IPS-15b (cell line): ENCODE results near the gene CDK10.
A peak's percentile ranks its signal among the peaks of the same experiment; 100 is the strongest.
"Not testable (repeated sequence)": the region's sequence is repeated elsewhere in the genome, so short reads cannot be mapped to it uniquely, and the experiment has no call there.

Experiments used
- H3K27me3 ChIP-seq: one replicate; pipeline ENCODE4 v1.6.1; 2013; ENCODE audit warnings: low read length; ENCODE audit not compliant: control insufficient read depth, insufficient read depth
- H3K36me3 ChIP-seq: one replicate; pipeline ENCODE4 v1.6.1; 2013; ENCODE audit warnings: low read length; ENCODE audit not compliant: control insufficient read depth, insufficient read depth
- H3K4me1 ChIP-seq: one replicate; pipeline ENCODE4 v1.6.1; 2013; ENCODE audit warnings: mild to moderate bottlenecking, low read length; ENCODE audit not compliant: control insufficient read depth, insufficient read depth
- H3K4me3 ChIP-seq: one replicate; pipeline ENCODE4 v1.5.1; 2013; ENCODE audit warnings: low read depth, low read length
- H3K9ac ChIP-seq: one replicate; pipeline ENCODE4 v1.6.1; 2013; ENCODE audit warnings: low read depth, mild to moderate bottlenecking, low read length
- H3K9me3 ChIP-seq: one replicate; pipeline ENCODE4 v1.6.1; 2013; ENCODE audit warnings: mild to moderate bottlenecking, low read length; ENCODE audit not compliant: control insufficient read depth, insufficient read depth

The CDK10 gene

DNA sequence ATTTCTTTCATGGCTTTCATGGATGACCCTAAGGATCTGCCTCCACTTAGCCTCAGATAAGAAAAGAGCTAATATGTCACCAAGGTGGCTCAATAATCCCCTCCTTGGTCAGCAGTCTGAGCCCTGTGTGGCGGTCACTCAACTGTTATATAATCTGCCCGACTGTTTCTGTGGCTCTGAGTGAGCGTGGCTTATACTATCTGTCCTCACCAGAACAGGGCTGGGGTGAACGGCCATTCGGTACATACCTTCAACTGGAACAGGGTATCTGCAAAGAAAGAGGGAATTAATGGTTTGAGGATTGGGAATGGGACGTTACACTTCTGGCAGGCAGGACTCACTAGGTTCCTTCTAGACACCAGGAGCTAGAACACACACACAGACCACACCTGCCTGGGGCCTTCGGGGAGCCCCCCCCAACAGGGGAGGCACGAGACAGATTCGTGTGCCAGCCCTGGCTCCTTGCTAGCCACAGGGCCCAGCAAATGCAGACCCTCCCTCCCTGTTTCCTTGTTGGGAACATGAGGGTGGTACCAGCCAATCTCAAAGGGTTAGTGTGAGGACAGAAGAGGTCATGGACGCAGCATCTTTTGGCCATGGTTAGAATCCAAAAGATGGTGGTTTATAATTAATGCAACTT lies 32.7 kb upstream of the CDK10 start:
- Histone ChIP-seq H3K36me3 (no peaks in the 10 kb centered on the region), H3K4me3 (no peak overlapping the region)

GRCh38 chr16:89655062-89655643 lies 31.3 kb upstream of the CDK10 start:
- Histone ChIP-seq H3K36me3 (no peaks in the 10 kb centered on the region), H3K4me3 (no peak overlapping the region), H3K9me3 (no peaks in the 10 kb centered on the region), H3K4me1 (no peaks in the 10 kb centered on the region), H3K9ac (no peak overlapping the region), H3K27me3 (no peaks in the 10 kb centered on the region)

More for the DNA sequence above, 32.7 kb upstream of the CDK10 start:
- no peak overlapping the region for H3K9ac ChIP-seq
- no peaks in the 10 kb centered on the region for H3K4me1 ChIP-seq
- H3K27me3 ChIP-seq = no peaks in the 10 kb centered on the region
- H3K9me3 ChIP-seq = no peaks in the 10 kb centered on the region

DNA sequence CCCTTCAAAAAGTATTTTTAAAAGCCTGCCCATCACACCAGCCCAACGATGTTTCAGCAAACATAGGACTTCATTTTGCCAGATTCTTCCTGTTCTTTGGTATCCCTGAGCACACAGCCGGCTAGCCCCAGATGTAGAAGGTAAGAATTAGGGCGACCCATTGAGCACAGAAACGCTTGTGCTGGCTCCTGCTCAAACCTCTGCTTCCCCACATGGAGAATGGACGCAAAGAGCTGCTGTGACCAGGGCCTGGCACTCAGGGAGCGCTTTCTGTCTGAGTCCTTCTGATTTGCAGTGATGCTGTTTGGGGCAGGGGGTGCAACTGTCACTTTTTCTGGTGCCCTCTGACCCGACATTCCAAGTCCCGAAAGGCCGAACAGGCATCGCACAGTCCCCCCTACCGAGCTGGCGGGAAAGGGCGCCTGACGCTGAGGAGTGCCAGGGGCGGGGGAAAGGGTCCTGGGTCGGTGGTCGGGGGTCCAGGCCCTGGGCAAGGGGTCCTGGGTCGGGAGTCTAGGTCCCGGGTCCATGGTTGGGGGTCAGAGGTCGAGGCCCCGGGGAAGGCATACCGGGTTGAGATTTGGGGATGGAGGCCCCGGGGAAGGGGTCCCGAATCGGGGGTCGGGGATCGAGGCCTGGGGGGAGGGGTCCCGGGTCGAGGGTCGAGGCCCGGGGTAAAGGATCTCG lies 29.9 kb upstream of the CDK10 start:
- H3K9ac ChIP-seq = no peak overlapping the region
- H3K9me3 ChIP-seq = no peaks in the 10 kb centered on the region
- H3K4me1 ChIP-seq = no peaks in the 10 kb centered on the region
- H3K27me3 ChIP-seq = no peaks in the 10 kb centered on the region
- H3K4me3 ChIP-seq = peak overlapping the region; percentile 49
- H3K36me3 ChIP-seq = peaks cover 4% of the 10 kb centered on the region

- peaks cover 4% of the 10 kb centered on the region for H3K36me3 ChIP-seq
These were observed 28.9 kb upstream of the CDK10 start, which contains the start of the genes CHMP1A and SPATA33 for GRCh38 chr16:89657442-89658220. Gene CHMP1A, minus strand, starts transcription at chr16:89657708. Its CDS starts 120 bp downstream, at chr16:89657588. Gene SPATA33, plus strand, starts transcription at chr16:89657836. Its CDS starts 76 bp downstream, at chr16:89657912.

DNA sequence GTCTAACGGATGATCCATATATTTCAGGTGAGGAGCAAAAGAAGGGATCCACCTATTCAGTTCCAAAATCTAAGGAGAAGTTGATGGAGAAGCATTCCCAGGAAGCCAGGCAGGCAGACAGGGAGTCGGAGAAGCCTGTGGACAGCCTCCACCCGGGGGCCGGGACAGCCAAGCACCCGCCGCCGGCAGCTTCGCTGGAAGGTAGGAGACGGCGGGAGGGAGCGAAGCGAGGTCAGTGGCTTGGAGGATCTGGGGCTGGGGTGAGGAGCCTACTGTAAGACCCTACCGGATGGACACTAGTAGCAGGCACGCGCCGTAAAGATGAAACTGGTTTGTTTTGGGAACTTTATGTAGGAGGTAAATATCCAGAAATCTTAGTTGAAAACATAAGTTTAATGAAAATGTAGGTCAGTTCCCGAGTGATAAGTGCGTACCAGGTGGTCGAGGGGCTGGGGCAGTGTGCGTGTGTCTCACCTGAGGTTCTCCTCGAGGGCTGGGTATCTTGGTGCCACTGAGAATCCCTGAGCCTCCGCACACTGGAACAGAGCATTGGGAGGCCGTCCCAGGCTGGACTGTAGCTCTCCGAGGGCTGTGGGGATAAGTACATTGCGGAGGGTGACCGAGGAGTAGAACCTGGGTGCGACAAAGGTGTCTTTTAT lies 28.1 kb upstream of the CDK10 start:
- no peaks in the 10 kb centered on the region for H3K27me3 ChIP-seq
- peak overlapping the region; percentile 49 for H3K4me3 ChIP-seq
- peaks cover 4% of the 10 kb centered on the region for H3K36me3 ChIP-seq
- H3K9ac ChIP-seq = no peak overlapping the region
- H3K4me1 ChIP-seq = no peaks in the 10 kb centered on the region
- H3K9me3 ChIP-seq = no peaks in the 10 kb centered on the region

More at GRCh38 chr16:89657442-89658220, 28.9 kb upstream of the CDK10 start, which contains the start of the genes CHMP1A and SPATA33:
- Histone ChIP-seq H3K4me3 (peak within 1 kb of the TSS; percentile 49), H3K9me3 (no peaks in the 10 kb centered on the region), H3K4me1 (no peaks in the 10 kb centered on the region), H3K27me3 (no peaks in the 10 kb centered on the region), H3K9ac (peak within 1 kb of the TSS; percentile 32)

- H3K36me3 ChIP-seq = peaks cover 4% of the 10 kb centered on the region
- no peaks in the 10 kb centered on the region for H3K27me3 ChIP-seq
- no peaks in the 10 kb centered on the region for H3K4me1 ChIP-seq
- no peaks in the 10 kb centered on the region for H3K9me3 ChIP-seq
- no peak overlapping the region for H3K4me3 ChIP-seq
- no peak overlapping the region for H3K9ac ChIP-seq
These were observed 26.3 kb upstream of the CDK10 start for GRCh38 chr16:89660146-89660545.

GRCh38 chr16:89661215-89661614 lies 25.3 kb upstream of the CDK10 start:
- Histone ChIP-seq H3K27me3 (no peaks in the 10 kb centered on the region), H3K4me1 (no peaks in the 10 kb centered on the region), H3K9ac (no peak overlapping the region), H3K4me3 (no peak overlapping the region), H3K9me3 (no peaks in the 10 kb centered on the region), H3K36me3 (peaks cover 4% of the 10 kb centered on the region)

- not testable (repeated sequence) for H3K36me3 ChIP-seq, H3K27me3 ChIP-seq
These were observed 22.3 kb upstream of the CDK10 start for GRCh38 chr16:89664238-89664637.

GRCh38 chr16:89667000-89667399 lies 19.5 kb upstream of the CDK10 start:
- not testable (repeated sequence) for H3K9me3 ChIP-seq, H3K9ac ChIP-seq, H3K27me3 ChIP-seq, H3K4me1 ChIP-seq, H3K4me3 ChIP-seq, H3K36me3 ChIP-seq

More at GRCh38 chr16:89664238-89664637, 22.3 kb upstream of the CDK10 start:
- H3K9me3 ChIP-seq, H3K4me3 ChIP-seq, H3K9ac ChIP-seq, H3K4me1 ChIP-seq: not testable (repeated sequence)

- Histone ChIP-seq H3K4me1 (no peaks in the 10 kb centered on the region), H3K36me3 (no peaks in the 10 kb centered on the region), H3K9ac (no peak overlapping the region), H3K4me3 (no peak overlapping the region), H3K9me3 (no peaks in the 10 kb centered on the region), H3K27me3 (no peaks in the 10 kb centered on the region)
These were observed 18.9 kb upstream of the CDK10 start for GRCh38 chr16:89667633-89668032.

- Histone ChIP-seq H3K36me3 (no peaks in the 10 kb centered on the region), H3K27me3 (no peaks in the 10 kb centered on the region), H3K4me3 (no peak overlapping the region), H3K4me1 (no peaks in the 10 kb centered on the region), H3K9ac (no peak overlapping the region), H3K9me3 (no peaks in the 10 kb centered on the region)
These were observed 17.7 kb upstream of the CDK10 start for GRCh38 chr16:89668790-89669158.
